ENCODE data around the gene ERC1. TPM values are rescaled to one million over a fixed set of nuclear protein-coding genes. Genes with fewer than 3 reads are reported as not detected.

ERC1 gene
- total and polyA plus RNA-seq, 9 of the 15 experiments (the other 6 are each of a cell fraction or from before 2014, with no cell fraction given): 0.74 to 11.8 (median 4.8) TPM

- TF ChIP-seq, protein P1, sequence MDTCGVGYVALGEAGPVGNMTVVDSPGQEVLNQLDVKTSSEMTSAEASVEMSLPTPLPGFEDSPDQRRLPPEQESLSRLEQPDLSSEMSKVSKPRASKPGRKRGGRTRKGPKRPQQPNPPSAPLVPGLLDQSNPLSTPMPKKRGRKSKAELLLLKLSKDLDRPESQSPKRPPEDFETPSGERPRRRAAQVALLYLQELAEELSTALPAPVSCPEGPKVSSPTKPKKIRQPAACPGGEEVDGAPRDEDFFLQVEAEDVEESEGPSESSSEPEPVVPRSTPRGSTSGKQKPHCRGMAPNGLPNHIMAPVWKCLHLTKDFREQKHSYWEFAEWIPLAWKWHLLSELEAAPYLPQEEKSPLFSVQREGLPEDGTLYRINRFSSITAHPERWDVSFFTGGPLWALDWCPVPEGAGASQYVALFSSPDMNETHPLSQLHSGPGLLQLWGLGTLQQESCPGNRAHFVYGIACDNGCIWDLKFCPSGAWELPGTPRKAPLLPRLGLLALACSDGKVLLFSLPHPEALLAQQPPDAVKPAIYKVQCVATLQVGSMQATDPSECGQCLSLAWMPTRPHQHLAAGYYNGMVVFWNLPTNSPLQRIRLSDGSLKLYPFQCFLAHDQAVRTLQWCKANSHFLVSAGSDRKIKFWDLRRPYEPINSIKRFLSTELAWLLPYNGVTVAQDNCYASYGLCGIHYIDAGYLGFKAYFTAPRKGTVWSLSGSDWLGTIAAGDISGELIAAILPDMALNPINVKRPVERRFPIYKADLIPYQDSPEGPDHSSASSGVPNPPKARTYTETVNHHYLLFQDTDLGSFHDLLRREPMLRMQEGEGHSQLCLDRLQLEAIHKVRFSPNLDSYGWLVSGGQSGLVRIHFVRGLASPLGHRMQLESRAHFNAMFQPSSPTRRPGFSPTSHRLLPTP (IDR thresholded peaks at IDR 0.05; ENCODE audit: borderline replicate concordance, extremely low read depth, insufficient read length): no peak
- TF ChIP-seq, protein P2, sequence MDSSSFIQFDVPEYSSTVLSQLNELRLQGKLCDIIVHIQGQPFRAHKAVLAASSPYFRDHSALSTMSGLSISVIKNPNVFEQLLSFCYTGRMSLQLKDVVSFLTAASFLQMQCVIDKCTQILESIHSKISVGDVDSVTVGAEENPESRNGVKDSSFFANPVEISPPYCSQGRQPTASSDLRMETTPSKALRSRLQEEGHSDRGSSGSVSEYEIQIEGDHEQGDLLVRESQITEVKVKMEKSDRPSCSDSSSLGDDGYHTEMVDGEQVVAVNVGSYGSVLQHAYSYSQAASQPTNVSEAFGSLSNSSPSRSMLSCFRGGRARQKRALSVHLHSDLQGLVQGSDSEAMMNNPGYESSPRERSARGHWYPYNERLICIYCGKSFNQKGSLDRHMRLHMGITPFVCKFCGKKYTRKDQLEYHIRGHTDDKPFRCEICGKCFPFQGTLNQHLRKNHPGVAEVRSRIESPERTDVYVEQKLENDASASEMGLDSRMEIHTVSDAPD (CRISPR knock-in tag; IDR thresholded peaks at IDR 0.05): no peak
- no peak for TF ChIP-seq TFAM (CRISPR knock-in tag; conservative IDR thresholded peaks at IDR 0.05)
- TF ChIP-seq, protein P3, sequence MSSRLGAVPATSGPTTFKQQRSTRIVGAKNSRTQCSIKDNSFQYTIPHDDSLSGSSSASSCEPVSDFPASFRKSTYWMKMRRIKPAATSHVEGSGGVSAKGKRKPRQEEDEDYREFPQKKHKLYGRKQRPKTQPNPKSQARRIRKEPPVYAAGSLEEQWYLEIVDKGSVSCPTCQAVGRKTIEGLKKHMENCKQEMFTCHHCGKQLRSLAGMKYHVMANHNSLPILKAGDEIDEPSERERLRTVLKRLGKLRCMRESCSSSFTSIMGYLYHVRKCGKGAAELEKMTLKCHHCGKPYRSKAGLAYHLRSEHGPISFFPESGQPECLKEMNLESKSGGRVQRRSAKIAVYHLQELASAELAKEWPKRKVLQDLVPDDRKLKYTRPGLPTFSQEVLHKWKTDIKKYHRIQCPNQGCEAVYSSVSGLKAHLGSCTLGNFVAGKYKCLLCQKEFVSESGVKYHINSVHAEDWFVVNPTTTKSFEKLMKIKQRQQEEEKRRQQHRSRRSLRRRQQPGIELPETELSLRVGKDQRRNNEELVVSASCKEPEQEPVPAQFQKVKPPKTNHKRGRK (tag; IDR thresholded peaks at IDR 0.05): no peak
Measured at GRCh38 chr12:1339618-1340319, 348.7 kb downstream of the ERC1 start (continued).

Data from K562 (cell line).